Fibroblast of gingiva (primary cell): ENCODE measurements around the gene CEP55.

Experiments used
- DNase-seq: peaks from one replicate; pipeline ENCODE4 v3.0.0-alpha.2; 2011; ENCODE audit warnings: low read depth

CEP55 gene

DNA sequence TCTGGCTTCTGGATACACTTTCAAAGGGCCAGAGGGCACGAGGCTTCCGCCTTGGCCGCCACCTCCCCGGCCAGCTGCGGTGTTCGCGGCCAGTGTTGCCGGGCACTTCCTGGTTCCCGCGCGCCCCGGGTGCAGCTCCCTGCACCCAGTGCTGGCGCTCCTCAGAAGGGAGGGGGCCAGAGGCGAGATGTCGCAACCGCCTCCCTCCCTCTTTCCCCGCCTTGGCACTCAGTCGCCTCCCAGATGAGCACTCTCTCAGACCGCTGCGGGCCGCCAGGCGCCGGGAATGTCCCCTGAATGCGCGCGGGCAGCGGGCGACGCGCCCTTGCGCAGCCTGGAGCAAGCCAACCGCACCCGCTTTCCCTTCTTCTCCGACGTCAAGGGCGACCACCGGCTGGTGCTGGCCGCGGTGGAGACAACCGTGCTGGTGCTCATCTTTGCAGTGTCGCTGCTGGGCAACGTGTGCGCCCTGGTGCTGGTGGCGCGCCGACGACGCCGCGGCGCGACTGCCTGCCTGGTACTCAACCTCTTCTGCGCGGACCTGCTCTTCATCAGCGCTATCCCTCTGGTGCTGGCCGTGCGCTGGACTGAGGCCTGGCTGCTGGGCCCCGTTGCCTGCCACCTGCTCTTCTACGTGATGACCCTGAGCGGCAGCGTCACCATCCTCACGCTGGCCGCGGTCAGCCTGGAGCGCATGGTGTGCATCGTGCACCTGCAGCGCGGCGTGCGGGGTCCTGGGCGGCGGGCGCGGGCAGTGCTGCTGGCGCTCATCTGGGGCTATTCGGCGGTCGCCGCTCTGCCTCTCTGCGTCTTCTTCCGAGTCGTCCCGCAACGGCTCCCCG is 70.2 kb downstream of the CEP55 start, which contains the start of gene FFAR4:
Gene FFAR4 (plus strand): TSS at position 231 of the 842 bp plus-strand sequence. CDS start 56 bp downstream, at position 287.
- no peak for DNase-seq

DNA sequence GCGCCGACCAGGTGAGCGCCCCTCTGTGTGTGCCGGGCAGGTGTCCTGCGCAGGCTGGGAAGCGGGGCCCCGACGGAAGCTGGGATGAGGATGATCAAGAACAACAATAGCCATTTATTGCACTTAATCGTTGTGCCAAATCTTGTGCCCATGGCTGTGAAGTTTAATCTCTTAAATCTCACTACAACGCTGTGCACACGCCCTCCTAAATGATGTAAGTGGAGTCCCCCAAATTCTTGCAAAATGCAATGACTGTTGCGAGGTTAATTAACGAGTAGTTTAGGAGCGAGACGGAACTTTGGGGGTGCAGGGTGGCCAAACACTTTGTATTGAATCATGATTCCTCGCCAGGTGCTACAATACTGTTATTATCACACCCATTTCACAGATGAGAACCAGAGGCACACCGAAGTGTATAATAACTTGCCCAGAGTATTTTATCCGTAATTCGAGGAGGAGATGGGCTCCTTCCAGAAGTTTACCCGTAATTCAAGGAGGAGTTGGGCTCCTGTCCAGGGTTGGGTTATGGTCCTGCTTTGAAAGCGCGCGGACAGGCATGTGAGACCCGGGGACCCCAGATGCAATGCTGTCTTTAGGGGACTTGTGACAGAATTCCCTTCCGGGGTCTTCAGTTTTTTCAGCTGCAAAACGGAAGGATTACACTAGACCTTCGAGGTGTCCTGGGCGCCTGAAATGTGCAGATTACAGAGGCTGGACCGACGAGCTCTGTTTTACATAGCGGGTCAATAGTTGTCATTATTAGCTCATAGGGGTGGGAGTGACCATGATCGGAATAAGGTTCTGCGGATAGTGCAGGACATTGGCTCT is 71.1 kb downstream of the CEP55 start:
- DNase-seq: no peak

DNA sequence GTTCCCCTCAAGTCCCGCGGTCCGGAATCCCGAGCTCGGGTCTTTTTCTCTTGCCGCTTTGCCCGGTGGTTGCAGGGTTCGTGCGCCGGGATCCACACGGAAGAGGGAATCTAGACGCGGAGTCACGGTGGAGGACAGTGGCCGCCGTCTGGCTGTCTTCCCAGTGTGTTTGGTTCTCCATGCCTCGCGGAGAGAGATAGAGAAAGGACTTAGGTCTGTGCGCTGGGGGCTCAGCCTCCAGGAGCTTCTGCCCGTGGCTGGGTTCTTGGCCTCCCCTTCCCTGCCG is 71.6 kb downstream of the CEP55 start:
- no peak for DNase-seq

DNA sequence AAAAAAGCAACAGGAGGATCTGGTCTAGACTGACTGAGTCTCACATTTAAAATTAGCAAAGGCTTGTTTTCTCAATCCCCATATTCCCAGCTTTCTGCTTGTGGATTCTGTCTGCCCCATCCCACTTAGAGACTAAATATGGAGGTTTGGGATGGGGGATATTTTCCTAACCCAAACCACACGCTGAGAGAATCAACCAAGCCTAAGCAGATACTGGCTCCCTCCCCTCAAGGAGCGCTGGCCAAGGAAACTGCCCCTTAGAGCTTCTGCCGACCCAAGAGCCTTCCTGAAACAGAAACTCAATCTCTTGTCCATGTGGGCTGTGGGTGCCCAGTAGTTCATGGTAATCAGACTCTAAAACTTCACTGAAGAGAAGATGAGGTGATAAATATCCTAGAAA is 74.0 kb downstream of the CEP55 start:
- DNase-seq: no peak

DNA sequence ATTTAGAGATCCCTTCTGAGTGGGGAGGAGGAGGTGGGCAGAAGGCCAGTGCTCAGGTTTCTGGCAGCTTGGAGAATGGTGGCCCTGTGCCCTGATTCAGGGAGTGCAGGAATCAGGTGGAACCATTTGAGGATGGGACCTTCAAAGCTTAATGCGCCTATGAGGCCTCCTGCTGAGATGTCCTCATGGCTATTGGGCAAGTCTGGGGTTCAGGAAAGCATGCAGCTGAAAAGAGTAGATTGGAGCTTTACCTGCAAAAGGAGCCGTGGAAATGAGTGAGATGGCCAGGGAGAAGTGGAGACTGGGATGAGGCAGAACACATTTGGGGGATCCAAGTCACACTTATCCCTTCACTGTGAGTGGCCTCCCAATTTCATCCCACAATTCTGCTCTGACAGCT is 76.2 kb downstream of the CEP55 start:
- DNase-seq: no peak

DNA sequence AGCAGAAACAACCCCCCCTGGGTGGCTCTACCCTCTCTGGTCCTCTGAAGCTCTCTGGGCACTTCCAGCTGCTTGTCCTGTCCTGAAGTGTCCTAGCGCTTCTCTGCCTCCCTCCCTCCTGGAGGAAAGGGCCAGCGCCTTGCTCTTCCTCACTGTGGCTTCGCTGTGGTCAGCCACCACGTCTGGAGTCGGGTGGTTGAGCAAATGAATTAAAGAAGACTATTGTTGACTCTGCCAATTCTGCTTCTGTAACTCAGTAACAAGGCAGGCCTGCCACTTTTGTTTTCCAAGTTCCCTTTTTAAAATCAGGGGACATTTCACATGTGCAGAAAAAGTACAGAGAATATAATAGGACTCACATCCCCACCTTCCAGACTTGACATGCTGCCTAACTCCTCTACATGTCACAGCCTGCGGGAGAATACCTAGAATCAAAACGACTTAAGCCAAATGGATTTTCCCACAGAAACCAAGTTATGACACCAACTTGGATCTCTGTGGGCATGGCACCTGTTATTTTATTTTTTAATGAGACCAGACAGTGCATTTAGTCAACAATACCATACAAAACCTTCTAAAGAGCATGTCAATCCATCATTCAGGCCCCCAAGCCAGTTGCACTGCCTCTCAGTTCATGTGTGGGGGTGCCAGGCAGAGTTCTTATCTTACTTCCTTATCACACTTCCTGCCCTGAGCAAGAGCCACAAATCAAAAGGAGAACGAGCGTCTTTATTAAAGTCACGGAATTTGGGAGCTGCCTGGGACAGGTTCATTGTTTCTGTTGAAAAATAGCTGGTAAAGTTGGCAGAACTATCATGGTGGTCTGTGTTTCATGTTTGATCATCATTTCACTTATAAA is 76.9 kb downstream of the CEP55 start:
- no peak for DNase-seq

DNA sequence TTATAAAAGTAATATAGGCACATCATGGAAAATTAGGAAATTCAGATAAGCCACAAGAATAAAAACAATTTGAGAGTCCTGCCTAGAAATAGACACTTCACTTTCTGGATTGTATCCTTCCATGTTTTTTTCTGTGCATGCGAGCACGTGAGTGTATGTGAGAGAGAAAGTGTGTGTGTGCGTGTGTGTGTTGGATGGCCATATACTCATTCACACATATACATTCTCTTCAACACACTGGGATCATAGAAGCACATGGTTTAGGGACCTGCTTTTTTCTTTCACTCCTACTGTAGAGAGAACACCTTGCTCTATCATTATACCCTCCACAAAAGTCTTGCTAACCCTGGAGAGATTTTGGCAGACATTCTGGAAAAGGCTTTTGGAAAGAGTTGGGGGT is 77.5 kb downstream of the CEP55 start:
- DNase-seq: no peak

DNA sequence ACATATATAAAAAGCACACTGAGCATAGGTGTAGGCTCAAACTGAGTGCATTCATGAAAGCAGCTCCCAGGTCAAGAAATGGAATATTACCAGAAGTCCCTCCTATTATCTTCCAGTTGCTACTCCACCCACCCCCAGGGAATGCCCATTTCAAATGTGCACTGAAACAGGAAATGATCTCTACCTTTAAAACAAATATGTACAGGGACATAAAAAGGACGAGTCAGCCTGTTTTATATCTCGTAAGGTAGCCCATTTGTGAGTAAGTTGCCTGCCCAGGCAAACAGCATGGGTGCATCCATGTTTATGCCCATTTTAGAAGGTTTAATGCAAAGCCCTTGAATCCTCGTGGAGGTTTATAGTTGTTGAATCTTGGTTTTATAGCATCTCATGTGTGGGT is 80.5 kb downstream of the CEP55 start:
- DNase-seq: no peak

DNA sequence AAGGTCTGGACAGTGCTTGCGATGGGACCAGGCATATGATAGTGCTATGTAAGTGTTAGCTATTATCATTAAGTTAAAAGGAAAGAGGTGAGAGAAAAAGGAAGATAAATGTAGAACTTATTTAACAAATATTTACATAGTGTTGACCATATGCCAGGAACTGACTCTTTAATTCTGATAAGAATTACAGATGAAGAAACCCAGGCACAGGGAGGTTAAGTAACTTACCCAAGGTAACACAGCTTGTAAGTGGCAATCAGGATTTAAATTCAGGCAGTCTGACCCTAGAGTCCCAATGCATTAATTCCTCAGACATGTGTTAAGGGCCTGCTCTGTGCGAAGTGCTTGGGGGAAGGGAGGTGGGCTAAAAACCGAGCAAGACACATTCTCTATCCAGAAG is 81.2 kb downstream of the CEP55 start:
- no peak for DNase-seq
